SK-N-SH (cell line): Measurements from ENCODE around the gene BHLHA9. TPM values are rescaled to one million over a fixed set of nuclear protein-coding genes. Genes with fewer than 3 reads are reported as not detected.
A peak's percentile ranks its signal among the peaks of the same experiment; 100 is the strongest.

Experiments used
- CTCF ChIA-PET: fragments of 300-600, 350-600 bp; formaldehyde crosslinking; extraction: SDS; loops from one replicate; lab custom pipeline; 2021; lab: Yijun Ruan, JAX
- POLR2A ChIA-PET: fragments of 350-600 bp; sonication (Branson Sonifier 250); formaldehyde crosslinking; extraction: SDS; loops from one replicate; lab custom pipeline; 2020; ENCODE audit warnings: antibody characterized with exemption, inconsistent platforms; lab: Yijun Ruan, JAX
- DNase-seq: peaks from one replicate; pipeline ENCODE4 v3.0.0; 2012
- H2AFZ ChIP-seq: fragments of 200-600 bp; sonication (generic); 2 replicates; pipeline ENCODE4 v1.8.1; 2016; ENCODE audit warnings: antibody characterized with exemption, mild to moderate bottlenecking, low read depth
- H3F3A ChIP-seq: fragments of 200-600 bp; sonication (generic); replicated peaks from 2 replicates; pipeline ENCODE3; 2016; ENCODE audit warnings: antibody characterized with exemption, mild to moderate bottlenecking; ENCODE audit not compliant: insufficient read depth
- H3K27ac ChIP-seq, 2 experiments: fragments of 200-500 bp in 1 of 2; fragments of 200-600 bp in 1 of 2; sonication (Bioruptor generic) in 1 of 2; sonication (generic), shearing (Covaris generic) in 1 of 2; 2 replicates each; pipeline versions ENCODE4 v1.5.1 to v1.6.1; 2014 to 2016; ENCODE audit warnings: low read depth in 2 of 2, inconsistent platforms in 1 of 2, low read length in 1 of 2, mild to moderate bottlenecking in 1 of 2, mixed read lengths in 1 of 2
- H3K27me3 ChIP-seq: fragments of 200-600 bp; sonication (generic), shearing (Covaris generic); 2 replicates; pipeline ENCODE4 v1.6.1; 2016; ENCODE audit warnings: mixed run types; ENCODE audit not compliant: insufficient read depth
- H3K36me3 ChIP-seq, 2 experiments: fragments of 200-500 bp in 1 of 2; fragments of 200-600 bp in 1 of 2; sonication (Bioruptor generic) in 1 of 2; sonication (generic) in 1 of 2; replicated peaks in 1 of 2; 2 replicates each; pipeline versions ENCODE3 to v1.5.1; 2014 to 2016; ENCODE audit warnings: low read length in 1 of 2, mild to moderate bottlenecking in 1 of 2; ENCODE audit not compliant: insufficient read depth in 2 of 2, control insufficient read depth in 1 of 2
- H3K4me1 ChIP-seq, 2 experiments: fragments of 200-500 bp in 1 of 2; fragments of 200-600 bp in 1 of 2; sonication (Bioruptor generic) in 1 of 2; sonication (generic), shearing (Covaris generic) in 1 of 2; 2 replicates each; pipeline versions ENCODE4 v1.5.1 to v1.6.1; 2014 to 2016; ENCODE audit warnings: low read depth in 1 of 2, low read length in 1 of 2, mixed run types in 1 of 2; ENCODE audit not compliant: insufficient read depth in 2 of 2, control insufficient read depth in 1 of 2
- H3K4me2 ChIP-seq: fragments of 200-600 bp; sonication (generic), shearing (Covaris generic); 2 replicates; pipeline ENCODE4 v1.6.1; 2017; ENCODE audit warnings: mixed run types
- H3K4me3 ChIP-seq, 2 experiments: fragments of 200-500 bp in 1 of 2; fragments of 200-600 bp in 1 of 2; sonication (Bioruptor generic) in 1 of 2; sonication (generic), shearing (Covaris generic) in 1 of 2; 2 replicates each; pipeline versions ENCODE4 v1.5.1 to v1.8.1; 2014 to 2016; ENCODE audit warnings: low read depth in 2 of 2, inconsistent platforms in 1 of 2, low read length in 1 of 2, mild to moderate bottlenecking in 1 of 2, mixed read lengths in 1 of 2, moderate library complexity in 1 of 2
- H3K79me2 ChIP-seq: fragments of 200-600 bp; sonication (generic); 2 replicates; pipeline ENCODE4 v1.8.1; 2017; ENCODE audit warnings: mild to moderate bottlenecking; ENCODE audit not compliant: insufficient read depth
- H3K9ac ChIP-seq: fragments of 200-600 bp; sonication (generic); 2 replicates; pipeline ENCODE4 v1.6.1; 2017; ENCODE audit warnings: mixed run types
- H3K9me2 ChIP-seq: fragments of 200-600 bp; sonication (generic); 2 replicates; pipeline ENCODE4 v1.6.1; 2017; ENCODE audit warnings: mixed run types
- H3K9me3 ChIP-seq: fragments of 200-600 bp; sonication (generic); 2 replicates; pipeline ENCODE4 v1.6.1; 2017; ENCODE audit warnings: mixed run types, mild to moderate bottlenecking, moderate library complexity
- H4K20me1 ChIP-seq: fragments of 200-600 bp; sonication (generic); 2 replicates; pipeline ENCODE4 v1.6.1; 2017; ENCODE audit warnings: mild to moderate bottlenecking, mixed run types; ENCODE audit not compliant: insufficient read depth
- CHD2 ChIP-seq: fragments of 150-350 bp; IDR thresholded peaks from 2 replicates; pipeline ENCODE4 v1.6.1; 2018; ENCODE audit warnings: low read length; ENCODE audit not compliant: partially characterized antibody
- EP300 ChIP-seq, 2 experiments: IDR thresholded peaks; 2 replicates each; pipeline versions ENCODE4 v1.4.0 to v1.6.1; 2012; ENCODE audit warnings: borderline replicate concordance in 1 of 2, low read depth in 1 of 2, low read length in 1 of 2
- FOXJ3 ChIP-seq: sonication (generic); formaldehyde crosslinking; IDR thresholded peaks from 2 replicates; pipeline ENCODE4 v1.5.1; 2020; ENCODE audit warnings: mild to moderate bottlenecking, missing genetic modification reagents
- JUND ChIP-seq: IDR thresholded peaks from 2 replicates; pipeline ENCODE4 v1.4.0; 2012
- MXI1 ChIP-seq: IDR thresholded peaks from 2 replicates; pipeline ENCODE4 v1.6.1; 2012; ENCODE audit warnings: mild to moderate bottlenecking, low read depth, low read length, improper control_type of control experiment
- NRF1 ChIP-seq: IDR thresholded peaks from 2 replicates; pipeline ENCODE4 v1.6.1; 2012; ENCODE audit warnings: low read depth, mild to moderate bottlenecking, low read length
- PBX3 ChIP-seq: IDR thresholded peaks from 2 replicates; pipeline ENCODE4; 2012
- RAD21 ChIP-seq: IDR thresholded peaks from 2 replicates; pipeline ENCODE4 v1.6.1; 2012; ENCODE audit warnings: mild to moderate bottlenecking, low read length
- RCOR1 ChIP-seq: fragments of 150-350 bp; IDR thresholded peaks from 2 replicates; pipeline ENCODE4 v1.6.1; 2017; ENCODE audit warnings: antibody characterized with exemption, low read length
- RXRA ChIP-seq: IDR thresholded peaks from 2 replicates; pipeline ENCODE4 v1.4.0; 2012; ENCODE audit warnings: low read depth, mild to moderate bottlenecking, borderline replicate concordance
- SMC3 ChIP-seq: IDR thresholded peaks from 2 replicates; pipeline ENCODE4 v1.6.1; 2012; ENCODE audit warnings: low read depth, low read length, improper control_type of control experiment
- TCF12 ChIP-seq: IDR thresholded peaks from 2 replicates; pipeline ENCODE4 v1.4.0; 2012
- TEAD4 ChIP-seq: IDR thresholded peaks from 2 replicates; pipeline ENCODE4 v1.4.0; 2012; ENCODE audit warnings: mild to moderate bottlenecking, borderline replicate concordance; ENCODE audit not compliant: insufficient read depth
- YY1 ChIP-seq: IDR thresholded peaks from 2 replicates; pipeline ENCODE4 v1.4.0; 2012; ENCODE audit warnings: low read depth, mild to moderate bottlenecking
- WGBS: methylation state at CpG from one replicate; pipeline ENCODE4 v1.1.6; 2017; ENCODE audit warnings: low lambda C conversion rate; 5-methylcytosine and 5-hydroxymethylcytosine counted together
- polyA plus RNA-seq, 3 experiments: library from polyadenylated mRNA; depleted of rRNA; stranded (reverse); fragments of >200 nt; gene quantifications; 2 replicates each; pipeline ENCODE4 v1.2.3, GENCODE V29; 2012
- TF ChIP-seq, protein P1 (sequence below): fragments of 150-350 bp; IDR thresholded peaks from 2 replicates; pipeline ENCODE4 v1.6.1; 2017; ENCODE audit warnings: antibody characterized with exemption, low read length, low read depth, borderline replicate concordance
- TF ChIP-seq, protein P2 (sequence below): IDR thresholded peaks from 2 replicates; pipeline ENCODE4 v1.4.0; 2012; ENCODE audit warnings: low read depth, borderline replicate concordance
- TF ChIP-seq, protein P3 (sequence below): fragments of 150-350 bp; IDR thresholded peaks from 2 replicates; pipeline ENCODE4 v1.6.1; 2016; ENCODE audit warnings: mild to moderate bottlenecking, low read depth, low read length

Gene BHLHA9
- polyA plus RNA-seq, 1 of the 3 experiments (the other 2 are of a cell fraction) = not detected

GRCh38 chr17:1312261-1312870 is 42.1 kb downstream of the BHLHA9 start:
- Histone ChIP-seq H3K9ac (no peak overlapping the region), H3K36me3 (no peaks in the 10 kb centered on the region), H3F3A (peaks cover 5% of the 10 kb centered on the region), H3K79me2 (no peaks in the 10 kb centered on the region), H3K9me2 (no peaks in the 10 kb centered on the region), H3K4me2 (no peak overlapping the region), H3K4me1 (peaks cover 0 to 5% of the 10 kb centered on the region in 2 experiments; a peak in 1 of 4 replicates), H2AFZ (no peak overlapping the region), H3K9me3 (no peaks in the 10 kb centered on the region)
- POLR2A ChIA-PET = no interaction called here
- WGBS = 12% methylated on average over 8 of the region's 9 CpGs
- DNase-seq = peak; percentile 75
- TF ChIP-seq, protein P1, sequence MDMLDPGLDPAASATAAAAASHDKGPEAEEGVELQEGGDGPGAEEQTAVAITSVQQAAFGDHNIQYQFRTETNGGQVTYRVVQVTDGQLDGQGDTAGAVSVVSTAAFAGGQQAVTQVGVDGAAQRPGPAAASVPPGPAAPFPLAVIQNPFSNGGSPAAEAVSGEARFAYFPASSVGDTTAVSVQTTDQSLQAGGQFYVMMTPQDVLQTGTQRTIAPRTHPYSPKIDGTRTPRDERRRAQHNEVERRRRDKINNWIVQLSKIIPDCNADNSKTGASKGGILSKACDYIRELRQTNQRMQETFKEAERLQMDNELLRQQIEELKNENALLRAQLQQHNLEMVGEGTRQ = no peak
- TF ChIP-seq, protein P2, sequence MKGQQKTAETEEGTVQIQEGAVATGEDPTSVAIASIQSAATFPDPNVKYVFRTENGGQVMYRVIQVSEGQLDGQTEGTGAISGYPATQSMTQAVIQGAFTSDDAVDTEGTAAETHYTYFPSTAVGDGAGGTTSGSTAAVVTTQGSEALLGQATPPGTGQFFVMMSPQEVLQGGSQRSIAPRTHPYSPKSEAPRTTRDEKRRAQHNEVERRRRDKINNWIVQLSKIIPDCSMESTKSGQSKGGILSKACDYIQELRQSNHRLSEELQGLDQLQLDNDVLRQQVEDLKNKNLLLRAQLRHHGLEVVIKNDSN = peak; percentile 71; the same call in 1 of the 2 replicates
- no peak for TF ChIP-seq FOXJ3 (CRISPR knock-in tag)
- TF ChIP-seq, all 33 proteins: peak for 1
- Histone ChIP-seq H3K27ac (no peak overlapping the region), H3K27me3 (peaks cover 40% of the 10 kb centered on the region), H4K20me1 (no peaks in the 10 kb centered on the region), H3K4me3 (no peak overlapping the region)
- CTCF ChIA-PET = interaction anchor here (0.9 kb wide), 1 partner anchor 10 kb away, joined by 3 read pairs; no protein-coding TSS in a partner anchor

DNA sequence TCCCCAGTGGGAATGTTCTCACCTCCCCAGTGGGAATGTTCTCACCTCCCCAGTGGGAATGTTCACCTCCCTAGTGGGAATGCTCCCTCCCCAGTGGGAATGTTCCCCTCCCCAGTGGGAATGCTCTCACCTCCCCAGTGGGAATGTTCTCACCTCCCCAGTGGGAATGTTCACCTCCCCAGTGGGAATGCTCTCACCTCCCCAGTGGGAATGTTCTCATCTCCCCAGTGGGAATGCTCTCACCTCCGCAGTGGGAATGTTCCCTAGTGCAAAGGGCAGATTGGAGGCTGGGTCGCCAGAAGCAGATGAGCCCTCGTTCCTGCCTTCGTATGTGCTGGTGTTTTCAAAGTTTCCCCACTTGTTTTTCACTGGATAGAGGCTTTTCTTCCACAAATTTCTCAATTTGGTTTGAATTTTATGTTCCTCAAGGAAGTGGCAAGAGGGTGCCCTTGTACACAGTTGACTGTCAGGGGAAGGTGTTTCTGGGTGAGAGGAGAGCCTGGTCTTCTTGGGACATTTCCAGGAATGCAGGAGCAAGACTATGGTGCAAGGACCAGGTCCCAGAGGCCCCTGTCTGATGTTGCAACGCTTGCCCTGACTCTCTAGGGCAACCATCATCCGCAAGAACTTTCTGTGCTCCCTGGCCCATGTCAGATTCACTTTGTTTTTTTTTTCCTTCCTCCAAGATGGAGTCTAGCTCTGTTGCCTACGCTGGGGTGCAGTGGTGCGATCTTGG is 43.2 kb downstream of the BHLHA9 start:
- 52% methylated on average over 8 of the region's 8 CpGs for WGBS
- POLR2A ChIA-PET = no interaction called here
- TF ChIP-seq RXRA (no peak), JUND (no peak), EP300 (IDR thresholded peaks at IDR 0.05; ENCODE audit: borderline replicate concordance in 1 of 2, low read depth in 1 of 2, low read length in 1 of 2) (no peak), RAD21 (no peak), TEAD4 (no peak), FOXJ3 (CRISPR knock-in tag) (no peak), PBX3 (no peak), MXI1 (no peak), NRF1 (no peak), RCOR1 (no peak), YY1 (no peak), CHD2 (no peak), TCF12 (no peak), SMC3 (no peak)
- TF ChIP-seq, protein P3, sequence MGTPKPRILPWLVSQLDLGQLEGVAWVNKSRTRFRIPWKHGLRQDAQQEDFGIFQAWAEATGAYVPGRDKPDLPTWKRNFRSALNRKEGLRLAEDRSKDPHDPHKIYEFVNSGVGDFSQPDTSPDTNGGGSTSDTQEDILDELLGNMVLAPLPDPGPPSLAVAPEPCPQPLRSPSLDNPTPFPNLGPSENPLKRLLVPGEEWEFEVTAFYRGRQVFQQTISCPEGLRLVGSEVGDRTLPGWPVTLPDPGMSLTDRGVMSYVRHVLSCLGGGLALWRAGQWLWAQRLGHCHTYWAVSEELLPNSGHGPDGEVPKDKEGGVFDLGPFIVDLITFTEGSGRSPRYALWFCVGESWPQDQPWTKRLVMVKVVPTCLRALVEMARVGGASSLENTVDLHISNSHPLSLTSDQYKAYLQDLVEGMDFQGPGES = no peak
- TF ChIP-seq, protein P2 = no peak
- TF ChIP-seq, protein P1 = no peak

More for the DNA sequence above, 43.2 kb downstream of the BHLHA9 start:
- H3K4me3 ChIP-seq = no peak overlapping the region
- H3K79me2 ChIP-seq = no peaks in the 10 kb centered on the region
- H3F3A ChIP-seq = peaks cover 5% of the 10 kb centered on the region
- no peaks in the 10 kb centered on the region for H3K9me3 ChIP-seq
- H2AFZ ChIP-seq = no peak overlapping the region
- H3K27me3 ChIP-seq = peaks cover 40% of the 10 kb centered on the region
- DNase-seq = no peak
- no peaks in the 10 kb centered on the region for H4K20me1 ChIP-seq
- H3K4me2 ChIP-seq = no peak overlapping the region
- peaks cover 0 to 5% of the 10 kb centered on the region in 2 experiments; a peak in 1 of 4 replicates for H3K4me1 ChIP-seq
- CTCF ChIA-PET = no interaction called here
- H3K9ac ChIP-seq = no peak overlapping the region
- H3K9me2 ChIP-seq = no peaks in the 10 kb centered on the region
- H3K36me3 ChIP-seq = no peaks in the 10 kb centered on the region
- H3K27ac ChIP-seq = no peak overlapping the region
